Ovary (tissue), 3 donors: ENCODE data around the gene NAALADL2.

Experiments
- CTCF ChIP-seq, 3 donors: fragments of 450-650 bp in 2 of 3; fragments of 200-600 bp in 1 of 3; IDR thresholded peaks; one replicate each; pipeline versions ENCODE4 v1.5.1 to v1.8.0; 2016 to 2022; ENCODE audit warnings: antibody characterized with exemption in 3 of 3, mild to moderate bottlenecking in 1 of 3
- EP300 ChIP-seq: sonication (generic); formaldehyde crosslinking; IDR thresholded peaks from one replicate; pipeline ENCODE4 v1.6.1; 2017; ENCODE audit warnings: antibody characterized with exemption
- POLR2A ChIP-seq: fragments of 450-650 bp; IDR thresholded peaks from one replicate; pipeline ENCODE4 v1.6.1; 2017; ENCODE audit warnings: antibody characterized with exemption, mild to moderate bottlenecking, moderate library complexity
- donor health status: DM: no; HTN: no; CAD: no.

- TF ChIP-seq CTCF (IDR thresholded peaks at IDR 0.05) (no peak), EP300 (no peak), POLR2A (no peak)
Measured at GRCh38 chr3:175267561-175267960, 408.4 kb downstream of the NAALADL2 start.
